Testis (tissue), 2 donors: ENCODE data around the gene HCLS1.

Source experiments
- CTCF ChIP-seq, 3 experiments: fragments of 450-650 bp in 2 of 3; fragments of 200-600 bp in 1 of 3; sonication (generic) in 1 of 3; IDR thresholded peaks; one replicate each; pipeline ENCODE4 v1.5.1; 2016 to 2019; ENCODE audit warnings: antibody characterized with exemption in 3 of 3, mild to moderate bottlenecking in 2 of 3, moderate library complexity in 1 of 3
- POLR2A ChIP-seq: fragments of 450-650 bp; IDR thresholded peaks from one replicate; pipeline ENCODE4 v1.6.1; 2017; ENCODE audit warnings: antibody characterized with exemption, mild to moderate bottlenecking, moderate library complexity

- TF ChIP-seq CTCF (IDR thresholded peaks at IDR 0.05) (no peak), POLR2A (no peak)
Measured at GRCh38 chr3:121710347-121710746, 49.6 kb upstream of the HCLS1 start.
